Panc1 (cell line): Measurements from ENCODE around the gene TES. TPM values are rescaled to one million over a fixed set of nuclear protein-coding genes. Genes with fewer than 3 reads are reported as not detected.

ENCODE experiments used
- ATAC-seq: fragments of 200-7000 bp; cut with Tn5 transposase; 2 replicates; pipeline ENCODE4 v1.9.1; 2020; ENCODE audit warnings: mild to moderate bottlenecking, moderate library complexity
- BruUV-seq: library from RNA; stranded (reverse); fragments of 400-500 nt; replicated peaks from 2 replicates; lab custom pipeline; 2021; lab: Mats Ljungman, UMichigan
- CTCF ChIA-PET: fragments of 300-600 bp; sonication (Branson Sonifier 250); formaldehyde crosslinking; loops from one replicate; lab custom pipeline; 2022; ENCODE audit warnings: antibody characterized with exemption; lab: Charles Lee
- POLR2A ChIA-PET: fragments of 300-600 bp; sonication (Branson Sonifier 250); formaldehyde crosslinking; loops from one replicate; lab custom pipeline; 2022; ENCODE audit warnings: antibody characterized with exemption; lab: Charles Lee
- DNase-seq: peaks from one replicate; pipeline ENCODE4 v3.0.0-alpha.2; 2010; ENCODE audit warnings: low read depth, low spot score
- H3K27ac ChIP-seq: 2 replicates; pipeline ENCODE4 v1.5.1; 2011; ENCODE audit warnings: mild to moderate bottlenecking, low read length, inconsistent platforms
- H3K27me3 ChIP-seq: fragments of 200-500 bp; sonication (Bioruptor generic); 2 replicates; pipeline ENCODE4 v1.6.0; 2014; ENCODE audit warnings: low read length, inconsistent platforms; ENCODE audit not compliant: control insufficient read depth, insufficient read depth
- H3K36me3 ChIP-seq: fragments of 200-500 bp; sonication (Bioruptor generic); 2 replicates; pipeline ENCODE4 v1.5.1; 2014; ENCODE audit warnings: inconsistent platforms, mild to moderate bottlenecking, low read length, moderate library complexity; ENCODE audit not compliant: control insufficient read depth, insufficient read depth
- H3K4me1 ChIP-seq: 2 replicates; pipeline ENCODE4 v1.5.1; 2011; ENCODE audit warnings: inconsistent platforms, mild to moderate bottlenecking, low read length, moderate library complexity; ENCODE audit not compliant: control insufficient read depth, insufficient read depth
- H3K4me3 ChIP-seq, 2 experiments: 2 replicates each; pipeline ENCODE4 v1.5.1; 2011 to 2012; ENCODE audit warnings: low read depth in 2 of 2, low read length in 2 of 2, mild to moderate bottlenecking in 2 of 2, inconsistent platforms in 1 of 2, moderate library complexity in 1 of 2
- H3K9me3 ChIP-seq: fragments of 200-500 bp; sonication (Bioruptor generic); 2 replicates; pipeline ENCODE4 v1.5.1; 2014; ENCODE audit warnings: low read depth, mild to moderate bottlenecking, inconsistent platforms, low read length, moderate library complexity; ENCODE audit not compliant: control insufficient read depth, insufficient read depth
- POLR2AphosphoS5 ChIP-seq: IDR thresholded peaks from 2 replicates; pipeline ENCODE4 v1.6.1; 2012; ENCODE audit warnings: mild to moderate bottlenecking, low read depth, low read length, moderate library complexity
- SIN3A ChIP-seq: IDR thresholded peaks from 2 replicates; pipeline ENCODE4 v1.6.1; 2012; ENCODE audit warnings: low read depth, mild to moderate bottlenecking, low read length, moderate library complexity, borderline replicate concordance; ENCODE audit not compliant: insufficient read depth
- TCF7L2 ChIP-seq: IDR thresholded peaks from 2 replicates; pipeline ENCODE4 v1.6.1; 2011; ENCODE audit warnings: mild to moderate bottlenecking, low read depth, low read length, inconsistent platforms
- in situ Hi-C: cut with HindIII; loops from 2 replicates; pipeline ENCODE4 v1.10.0; 2016; ENCODE audit warnings: low sequenced_read_pairs, low pct_unique_long_range_greater_than_20kb
- intact Hi-C: fragments of 100-400 bp; cut with micrococcal nuclease; formaldehyde crosslinking; loops from one replicate; pipeline ENCODE4 v1.10.0; 2022; ENCODE audit not compliant: unreplicated experiment
- total RNA-seq: library from RNA; stranded (reverse); gene quantifications from one replicate; pipeline ENCODE4 v1.2.1, GENCODE V29; 2021; ENCODE audit not compliant: unreplicated experiment
- TF ChIP-seq, protein P1 (sequence below): fragments of 450-650 bp; IDR thresholded peaks from 2 replicates; pipeline ENCODE4 v1.5.1; 2017; ENCODE audit warnings: mild to moderate bottlenecking
- TF ChIP-seq, protein P2 (sequence below), 2 experiments: IDR thresholded peaks; 2 replicates each; pipeline ENCODE4 v1.6.1; 2011 to 2012; ENCODE audit warnings: low read depth in 2 of 2, control low read depth in 1 of 2, low read length in 1 of 2, mild to moderate bottlenecking in 1 of 2, moderate library complexity in 1 of 2; ENCODE audit not compliant: insufficient read depth in 1 of 2

The TES gene
- total RNA-seq, 1 experiment from 2014 or later, result 99.4 TPM

DNA sequence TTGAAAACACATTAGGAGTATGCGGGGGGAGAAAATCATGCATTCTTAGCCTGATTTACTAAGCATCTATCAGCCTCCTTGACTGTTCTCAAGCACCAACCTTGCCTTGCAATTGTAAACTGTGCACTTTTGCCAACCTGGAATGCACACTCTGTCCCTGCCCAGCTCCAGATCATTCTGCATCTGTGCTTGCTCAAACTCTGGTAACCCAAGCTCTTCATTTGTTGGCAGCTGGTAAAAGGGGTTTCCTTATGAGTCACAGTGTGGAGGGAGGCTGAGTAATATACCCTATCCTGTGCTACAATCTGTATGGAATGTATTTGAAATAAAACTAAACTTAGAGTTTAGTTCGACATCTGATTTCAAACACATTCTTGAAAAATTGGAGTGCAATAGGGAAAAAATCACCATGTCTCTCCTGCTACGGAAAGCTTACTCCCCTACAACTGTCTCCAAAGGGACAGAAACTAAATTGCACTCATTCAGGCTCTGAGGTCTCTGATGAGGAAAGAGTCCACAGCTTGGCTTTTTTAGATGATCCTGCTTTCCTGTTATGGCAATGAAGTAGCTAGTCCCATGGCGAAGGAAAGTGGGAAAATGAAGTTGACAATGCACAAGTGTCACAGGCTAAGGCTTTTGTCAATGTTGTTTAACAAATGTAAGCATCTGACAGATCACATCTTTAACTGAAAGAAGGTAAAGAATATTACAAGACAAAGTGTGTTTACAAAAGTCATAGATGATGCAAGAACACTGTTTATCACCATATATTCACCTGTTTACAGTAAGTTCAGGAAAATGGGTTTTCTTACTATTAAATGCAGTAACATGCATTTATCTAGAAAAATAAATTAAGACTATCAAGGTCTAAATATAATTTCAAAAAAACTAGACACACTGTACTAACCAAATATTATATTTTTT is 61.9 kb downstream of the TES start:
- TF ChIP-seq, protein P1, sequence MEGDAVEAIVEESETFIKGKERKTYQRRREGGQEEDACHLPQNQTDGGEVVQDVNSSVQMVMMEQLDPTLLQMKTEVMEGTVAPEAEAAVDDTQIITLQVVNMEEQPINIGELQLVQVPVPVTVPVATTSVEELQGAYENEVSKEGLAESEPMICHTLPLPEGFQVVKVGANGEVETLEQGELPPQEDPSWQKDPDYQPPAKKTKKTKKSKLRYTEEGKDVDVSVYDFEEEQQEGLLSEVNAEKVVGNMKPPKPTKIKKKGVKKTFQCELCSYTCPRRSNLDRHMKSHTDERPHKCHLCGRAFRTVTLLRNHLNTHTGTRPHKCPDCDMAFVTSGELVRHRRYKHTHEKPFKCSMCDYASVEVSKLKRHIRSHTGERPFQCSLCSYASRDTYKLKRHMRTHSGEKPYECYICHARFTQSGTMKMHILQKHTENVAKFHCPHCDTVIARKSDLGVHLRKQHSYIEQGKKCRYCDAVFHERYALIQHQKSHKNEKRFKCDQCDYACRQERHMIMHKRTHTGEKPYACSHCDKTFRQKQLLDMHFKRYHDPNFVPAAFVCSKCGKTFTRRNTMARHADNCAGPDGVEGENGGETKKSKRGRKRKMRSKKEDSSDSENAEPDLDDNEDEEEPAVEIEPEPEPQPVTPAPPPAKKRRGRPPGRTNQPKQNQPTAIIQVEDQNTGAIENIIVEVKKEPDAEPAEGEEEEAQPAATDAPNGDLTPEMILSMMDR, result no peak
- TF ChIP-seq POLR2AphosphoS5 (peak; percentile 79), SIN3A (no peak), TCF7L2 (peak; percentile 95)
- TF ChIP-seq, protein P2, sequence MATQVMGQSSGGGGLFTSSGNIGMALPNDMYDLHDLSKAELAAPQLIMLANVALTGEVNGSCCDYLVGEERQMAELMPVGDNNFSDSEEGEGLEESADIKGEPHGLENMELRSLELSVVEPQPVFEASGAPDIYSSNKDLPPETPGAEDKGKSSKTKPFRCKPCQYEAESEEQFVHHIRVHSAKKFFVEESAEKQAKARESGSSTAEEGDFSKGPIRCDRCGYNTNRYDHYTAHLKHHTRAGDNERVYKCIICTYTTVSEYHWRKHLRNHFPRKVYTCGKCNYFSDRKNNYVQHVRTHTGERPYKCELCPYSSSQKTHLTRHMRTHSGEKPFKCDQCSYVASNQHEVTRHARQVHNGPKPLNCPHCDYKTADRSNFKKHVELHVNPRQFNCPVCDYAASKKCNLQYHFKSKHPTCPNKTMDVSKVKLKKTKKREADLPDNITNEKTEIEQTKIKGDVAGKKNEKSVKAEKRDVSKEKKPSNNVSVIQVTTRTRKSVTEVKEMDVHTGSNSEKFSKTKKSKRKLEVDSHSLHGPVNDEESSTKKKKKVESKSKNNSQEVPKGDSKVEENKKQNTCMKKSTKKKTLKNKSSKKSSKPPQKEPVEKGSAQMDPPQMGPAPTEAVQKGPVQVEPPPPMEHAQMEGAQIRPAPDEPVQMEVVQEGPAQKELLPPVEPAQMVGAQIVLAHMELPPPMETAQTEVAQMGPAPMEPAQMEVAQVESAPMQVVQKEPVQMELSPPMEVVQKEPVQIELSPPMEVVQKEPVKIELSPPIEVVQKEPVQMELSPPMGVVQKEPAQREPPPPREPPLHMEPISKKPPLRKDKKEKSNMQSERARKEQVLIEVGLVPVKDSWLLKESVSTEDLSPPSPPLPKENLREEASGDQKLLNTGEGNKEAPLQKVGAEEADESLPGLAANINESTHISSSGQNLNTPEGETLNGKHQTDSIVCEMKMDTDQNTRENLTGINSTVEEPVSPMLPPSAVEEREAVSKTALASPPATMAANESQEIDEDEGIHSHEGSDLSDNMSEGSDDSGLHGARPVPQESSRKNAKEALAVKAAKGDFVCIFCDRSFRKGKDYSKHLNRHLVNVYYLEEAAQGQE (IDR thresholded peaks at IDR 0.05; ENCODE audit: insufficient read depth in 1 of 2, low read depth in 2 of 2, low read length in 1 of 2), result no peak; a peak in 1 of 4 replicates
- peak overlapping the region in 1 of 2 experiments; percentile 21; a peak in 3 of 4 replicates for H3K4me3 ChIP-seq
- in situ Hi-C loops, result no loop called here
- H3K9me3 ChIP-seq, result peaks cover 13% of the 10 kb centered on the region
- H3K36me3 ChIP-seq, result no peaks in the 10 kb centered on the region
- DNase-seq (peak; percentile 98), ATAC-seq (peak; percentile 96)
- no peaks in the 10 kb centered on the region for H3K27me3 ChIP-seq
- ChIA-PET POLR2A (interaction anchor here (0.7 to 1.5 kb wide), 8 partner anchors 12 to 254 kb away, joined by 3 to 16 read pairs (median 3); no protein-coding TSS in a partner anchor), CTCF (interaction anchor here (0.9 to 1.0 kb wide), 2 partner anchors 310 to 320 kb away, joined by 3 to 7 read pairs; no protein-coding TSS in a partner anchor)
- intact Hi-C loops, result loop anchor here (5.0 kb wide), 5 partner anchors 45 to 225 kb away; partner anchors contain the start of gene CAV2
- H3K27ac ChIP-seq, result peak overlapping the region; percentile 100
- BruUV-seq, result no TSS peak
- peaks cover 46% of the 10 kb centered on the region for H3K4me1 ChIP-seq

GRCh38 chr7:116273283-116273917 is 63.1 kb downstream of the TES start:
- in situ Hi-C loops (no loop called here), intact Hi-C loops (loop anchor here (5.0 kb wide), 5 partner anchors 44 to 224 kb away; partner anchors contain the start of gene CAV2)
- ChIA-PET POLR2A (interaction anchor here (0.8 kb wide), 1 partner anchor 79 kb away, joined by 5 read pairs; no protein-coding TSS in a partner anchor), CTCF (no interaction called here)
- TF ChIP-seq TCF7L2 (0 out of 2 replicates have a peak, but pooled peaks have one; percentile 16), SIN3A (no peak), POLR2AphosphoS5 (peak; percentile 78)
- TF ChIP-seq, protein P1, result no peak
- TF ChIP-seq, protein P2 (IDR thresholded peaks at IDR 0.05; ENCODE audit: insufficient read depth in 1 of 2, low read depth in 2 of 2, low read length in 1 of 2), result 0 out of 4 replicates have a peak, but pooled peaks of 1 of the 2 experiments have one; percentile 28
- H3K4me1 ChIP-seq, result peaks cover 46% of the 10 kb centered on the region
- H3K27me3 ChIP-seq, result no peaks in the 10 kb centered on the region
- no TSS peak for BruUV-seq
- no peaks in the 10 kb centered on the region for H3K36me3 ChIP-seq
- peaks cover 13% of the 10 kb centered on the region for H3K9me3 ChIP-seq
- DNase-seq (peak; percentile 74), ATAC-seq (peak; percentile 74)
- peak overlapping the region; percentile 100 for H3K27ac ChIP-seq
- no peak overlapping the region for H3K4me3 ChIP-seq
